ENCODE measurements around the gene RAP1B. TPM values are rescaled to one million over a fixed set of nuclear protein-coding genes. Genes with fewer than 3 reads are reported as not detected.

Gene RAP1B
- total and polyA plus RNA-seq, 2 donors (not counting 3 experiments of a cell fraction or from before 2014, with no cell fraction given): 147 to 174 TPM

DNA sequence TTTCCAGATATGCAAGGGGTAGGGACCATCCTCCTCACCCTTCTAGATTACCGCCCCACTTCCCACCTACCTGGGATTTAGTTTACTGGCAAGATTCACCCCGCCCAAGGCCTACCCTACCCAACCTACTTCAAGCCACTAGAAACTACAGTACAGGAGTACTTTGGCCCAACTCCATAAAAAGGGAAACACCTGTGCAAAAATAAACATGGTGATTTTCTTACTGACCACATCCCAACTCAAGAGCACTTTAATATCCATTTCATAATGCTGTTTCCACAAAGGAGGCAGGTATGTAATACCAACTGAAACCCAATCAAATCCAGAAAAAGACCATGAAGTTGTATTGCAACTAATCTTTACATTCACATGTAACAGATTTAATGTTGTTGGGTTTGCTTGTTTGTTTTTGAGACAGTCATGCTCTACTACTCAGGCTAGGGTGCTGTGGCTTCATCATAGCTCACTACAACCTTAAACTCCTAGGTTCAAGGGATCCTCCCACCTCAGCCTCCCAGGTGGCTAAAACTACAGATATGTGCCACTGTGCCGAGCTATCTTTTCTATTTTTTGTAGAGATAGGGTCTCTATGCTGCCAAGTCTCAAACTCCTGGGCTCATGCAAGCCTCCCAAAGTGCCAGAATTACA is 41.7 kb upstream of the RAP1B start:
- no peaks in the 10 kb centered on the region for H3K9me3 ChIP-seq (replicated peaks; ENCODE audit: control insufficient read depth, insufficient read depth, low read length)
- H3K27me3 ChIP-seq (ENCODE audit: control insufficient read depth in 2 of 2, insufficient read depth in 2 of 2, low read length in 2 of 2): peaks cover 2 to 14% of the 10 kb centered on the region in 2 experiments
- H4K20me1 ChIP-seq (replicated peaks; ENCODE audit: control insufficient read depth, extremely low read depth, insufficient read depth, low read length): no peaks in the 10 kb centered on the region
- POLR2A ChIA-PET: no interaction called here
- H3K4me3 ChIP-seq (replicated peaks in 1 of 3; ENCODE audit: insufficient read depth in 1 of 3, low read depth in 1 of 3, low read length in 3 of 3): no peak overlapping the region
- DNase-seq (ENCODE audit: low read depth, low spot score): no peak
- H3K4me2 ChIP-seq (ENCODE audit: insufficient read depth, low read length): no peak overlapping the region
- TF ChIP-seq CTCF (IDR thresholded peaks at IDR 0.05; ENCODE audit: extremely low read depth in 1 of 2, insufficient read depth in 1 of 2, low read depth in 1 of 2, low read length in 2 of 2): no peak
- TF ChIP-seq EZH2 (IDR thresholded peaks at IDR 0.05; ENCODE audit: borderline replicate concordance, low read depth, low read length, severe bottlenecking): no peak
- TF ChIP-seq MYC (IDR thresholded peaks at IDR 0.05; ENCODE audit: low read depth, low read length): no peak
- TF ChIP-seq POLR2A (IDR thresholded peaks at IDR 0.05; ENCODE audit: low read depth, low read length): no peak
- TF ChIP-seq POLR2AphosphoS5 (IDR thresholded peaks at IDR 0.05; ENCODE audit: insufficient read depth, low read depth, low read length): no peak
- no peak overlapping the region for H3K9ac ChIP-seq (replicated peaks; ENCODE audit: extremely low read depth, insufficient read depth, low read length)
- FAIRE-seq: no peak
- H3K79me2 ChIP-seq (ENCODE audit: control insufficient read depth, insufficient read depth, low read length): no peaks in the 10 kb centered on the region
- peaks cover 13% of the 10 kb centered on the region for H3K4me1 ChIP-seq (ENCODE audit: control insufficient read depth, extremely low read depth, insufficient read depth, low read length)
- BruUV-seq (replicated peaks): no TSS peak
- CTCF ChIA-PET: interaction anchor here (2.2 kb wide), 1 partner anchor 10 kb away, joined by 7 read pairs; no protein-coding TSS in a partner anchor
- H2AFZ ChIP-seq (ENCODE audit: low read depth, low read length): no peak overlapping the region
- dilution Hi-C loops (cut with MboI; ENCODE audit: extremely low pct_ligation_motif_present, low sequenced_read_pairs) (no loop called here), intact Hi-C loops (cut with micrococcal nuclease) (loop anchor here (5.0 kb wide), 1 partner anchor 43 kb away; the partner anchor contains the start of gene RAP1B)
- no peaks in the 10 kb centered on the region for H3K9me1 ChIP-seq (replicated peaks; ENCODE audit: control insufficient read depth, extremely low read depth, insufficient read depth, low read length)
- no peaks in the 10 kb centered on the region for H3K36me3 ChIP-seq (ENCODE audit: control insufficient read depth in 2 of 2, extremely low read depth in 1 of 2, insufficient read depth in 2 of 2, low read length in 2 of 2)
- H3K27ac ChIP-seq (ENCODE audit: insufficient read depth, low read depth, low read length): no peak overlapping the region

GRCh38 chr12:68572661-68573060 is 38.0 kb upstream of the RAP1B start:
- no peak for FAIRE-seq
- H2AFZ ChIP-seq (ENCODE audit: low read depth, low read length): no peak overlapping the region
- intact Hi-C loops (cut with micrococcal nuclease): no loop called here
- H3K79me2 ChIP-seq (ENCODE audit: control insufficient read depth, insufficient read depth, low read length): no peaks in the 10 kb centered on the region
- dilution Hi-C loops (cut with MboI; ENCODE audit: extremely low pct_ligation_motif_present, low sequenced_read_pairs): no loop called here
- ChIA-PET POLR2A (no interaction called here), CTCF (interaction anchor here (1.1 to 1.4 kb wide), 3 partner anchors 14 to 52 kb away, joined by 3 to 4 read pairs (median 3); no protein-coding TSS in a partner anchor)
- no peaks in the 10 kb centered on the region for H3K4me1 ChIP-seq (ENCODE audit: control insufficient read depth, extremely low read depth, insufficient read depth, low read length)
- no peak overlapping the region for H3K9ac ChIP-seq (replicated peaks; ENCODE audit: extremely low read depth, insufficient read depth, low read length)
- no peaks in the 10 kb centered on the region for H3K9me1 ChIP-seq (replicated peaks; ENCODE audit: control insufficient read depth, extremely low read depth, insufficient read depth, low read length)
- no peak for TF ChIP-seq POLR2A (IDR thresholded peaks at IDR 0.05; ENCODE audit: low read depth, low read length)
- no peaks in the 10 kb centered on the region for H3K9me3 ChIP-seq (replicated peaks; ENCODE audit: control insufficient read depth, insufficient read depth, low read length)
- H3K4me2 ChIP-seq (ENCODE audit: insufficient read depth, low read length): no peak overlapping the region
- peaks cover 2 to 14% of the 10 kb centered on the region in 2 experiments for H3K27me3 ChIP-seq (ENCODE audit: control insufficient read depth in 2 of 2, insufficient read depth in 2 of 2, low read length in 2 of 2)
- no peak for DNase-seq (ENCODE audit: low read depth, low spot score)
- no peak overlapping the region for H3K27ac ChIP-seq (ENCODE audit: insufficient read depth, low read depth, low read length)
- no peaks in the 10 kb centered on the region for H3K36me3 ChIP-seq (ENCODE audit: control insufficient read depth in 2 of 2, extremely low read depth in 1 of 2, insufficient read depth in 2 of 2, low read length in 2 of 2)
- no peaks in the 10 kb centered on the region for H4K20me1 ChIP-seq (replicated peaks; ENCODE audit: control insufficient read depth, extremely low read depth, insufficient read depth, low read length)
- BruUV-seq (replicated peaks): no TSS peak
- no peak overlapping the region for H3K4me3 ChIP-seq (replicated peaks in 1 of 3; ENCODE audit: insufficient read depth in 1 of 3, low read depth in 1 of 3, low read length in 3 of 3)
